DMS153 treated with DMSO at 0.1 percent for 48 hours (cell line): ENCODE measurements around the gene NUDT1.

Experiments used
- DNase-seq: peaks from one replicate; lab custom pipeline; 2025; ENCODE audit not compliant: unreplicated experiment; lab: John Stamatoyannopoulos, UW

The NUDT1 gene

DNA sequence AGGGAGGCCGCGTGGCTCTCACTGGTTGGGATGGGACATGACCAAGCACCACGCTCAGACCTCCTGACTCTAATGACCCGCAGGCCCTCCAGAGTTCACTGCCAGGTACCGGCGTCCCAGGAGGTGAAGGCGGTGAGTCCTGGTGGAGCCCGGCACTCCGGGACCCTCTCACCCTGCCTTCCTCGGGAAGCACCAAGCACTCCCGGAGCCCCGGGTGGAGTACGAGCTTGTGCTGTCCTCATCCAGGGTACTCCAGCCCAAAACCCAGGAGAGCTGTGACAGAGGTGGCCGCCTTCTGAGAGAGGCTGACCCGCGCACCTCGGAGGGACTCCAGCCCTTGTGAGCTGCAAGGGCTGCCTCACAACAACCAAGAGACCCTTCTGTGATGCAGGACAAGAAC, 18.7 kb upstream of the NUDT1 start:
- DNase-seq, result no peak

DNA sequence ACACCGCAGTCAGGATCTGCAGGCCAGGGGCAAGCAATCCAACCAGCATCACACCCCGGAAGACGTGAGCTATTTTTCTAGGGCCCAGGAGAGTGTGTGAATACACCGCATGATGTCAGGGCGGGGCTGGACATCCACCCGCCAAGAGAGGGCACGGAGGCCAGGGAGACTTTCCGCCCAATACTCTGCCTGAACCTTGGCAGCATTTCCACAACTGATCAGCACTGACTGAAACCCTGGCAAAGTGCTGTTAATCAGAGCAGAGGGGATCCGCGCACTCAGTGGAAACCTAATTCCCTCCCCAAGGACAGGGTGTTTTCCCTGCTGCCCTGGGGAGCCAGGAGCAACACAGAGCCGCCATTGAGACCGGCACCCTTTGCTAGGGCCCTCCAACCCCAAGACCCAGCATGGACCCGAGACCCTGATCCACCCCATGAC, 17.5 kb upstream of the NUDT1 start:
- DNase-seq, result no peak

DNA sequence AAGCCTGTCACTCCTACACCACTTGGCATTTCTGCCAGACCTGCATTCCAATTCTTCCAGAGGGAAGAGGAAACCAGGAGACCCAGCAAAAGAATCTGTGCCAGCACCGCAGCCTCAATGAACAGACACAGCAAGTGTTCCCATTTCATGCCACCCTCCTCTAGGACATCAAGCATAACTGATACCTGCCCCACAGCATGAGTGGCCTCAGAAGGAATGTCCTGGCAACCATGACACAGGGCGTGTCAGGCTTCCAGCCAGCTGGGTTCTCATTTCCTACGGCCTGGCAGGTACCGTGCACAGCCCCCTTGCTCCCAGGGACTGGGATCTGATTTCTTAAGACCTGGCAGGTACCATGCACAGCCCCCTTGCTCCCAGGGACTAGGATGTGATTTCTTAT, 17.1 kb upstream of the NUDT1 start:
- no peak for DNase-seq

DNA sequence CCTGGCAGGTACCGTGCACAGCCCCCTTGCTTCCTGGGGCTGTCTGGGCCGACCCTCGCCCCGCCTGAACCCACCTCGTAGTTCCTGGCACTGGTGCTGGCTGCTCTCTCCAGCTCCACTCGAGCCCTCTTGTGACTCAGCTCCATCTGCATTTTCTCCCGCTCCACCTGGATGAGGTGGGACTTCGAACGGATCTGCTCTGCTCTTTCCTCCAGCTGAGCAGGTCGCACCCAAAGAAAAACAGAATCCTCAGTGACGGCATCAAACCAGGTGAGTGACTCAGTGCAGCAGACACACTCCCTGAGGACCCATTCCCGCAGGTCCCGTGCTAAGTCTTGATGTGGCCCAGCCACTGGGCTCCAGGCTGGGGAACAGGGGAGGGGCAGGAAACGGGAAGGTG, 16.7 kb upstream of the NUDT1 start:
- DNase-seq, result no peak

DNA sequence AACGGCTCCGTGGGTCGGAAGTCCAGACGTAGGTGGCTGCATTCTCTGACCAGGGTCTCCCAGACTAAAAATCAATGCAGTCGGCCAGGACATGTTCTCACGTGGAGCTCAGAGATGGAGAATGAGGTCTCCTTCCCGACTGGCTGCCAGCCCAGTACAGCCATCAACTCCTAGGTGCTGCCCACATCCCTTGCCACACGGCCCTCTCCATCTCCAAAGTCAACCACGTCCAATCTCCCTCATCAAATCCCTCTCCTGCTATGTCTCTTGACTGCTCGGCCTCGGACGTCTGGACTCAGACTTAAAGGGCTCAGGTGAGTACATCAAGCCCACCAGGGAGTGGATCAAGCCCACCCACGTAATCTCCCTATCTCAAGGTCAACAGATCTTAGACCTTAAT, 16.2 kb upstream of the NUDT1 start:
- DNase-seq, result no peak

DNA sequence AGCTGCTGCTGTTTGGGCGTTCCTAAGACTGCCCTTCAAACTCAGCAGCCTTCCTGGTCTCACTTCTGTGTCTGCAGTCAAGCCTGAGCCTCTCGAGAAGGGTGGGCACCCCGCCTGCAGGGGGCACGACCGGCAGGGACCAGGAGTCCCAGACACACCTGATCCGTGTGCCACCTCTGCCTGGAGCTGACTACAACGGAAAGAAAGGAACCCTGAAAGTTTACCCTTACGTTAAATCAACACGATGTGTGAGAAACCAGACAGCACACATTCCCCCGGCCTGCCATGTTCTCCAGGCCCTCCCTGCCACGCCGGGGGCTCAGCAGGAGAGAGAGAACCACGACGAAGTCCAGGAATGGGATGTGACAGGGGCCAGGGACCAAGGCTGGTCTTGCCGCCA, 14.3 kb upstream of the NUDT1 start:
- no peak for DNase-seq

DNA sequence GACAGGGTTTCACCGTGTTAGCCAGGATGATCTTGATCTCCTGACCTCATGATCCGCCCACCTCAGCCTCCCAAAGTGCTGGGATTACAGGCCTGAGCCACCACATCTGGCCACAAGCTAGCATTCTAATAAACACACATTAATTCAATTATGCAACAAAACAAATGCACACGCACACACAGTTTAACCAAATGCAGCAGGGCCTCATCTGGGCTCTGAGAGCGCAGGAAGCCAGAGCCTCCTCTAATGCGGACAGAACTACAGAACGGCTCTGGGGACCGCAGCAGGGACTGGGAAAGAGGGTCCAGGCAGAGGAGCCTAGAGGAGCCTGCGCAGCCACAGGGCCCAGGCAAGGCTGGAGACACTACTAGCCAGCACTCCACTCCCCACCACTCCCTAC, 13.1 kb upstream of the NUDT1 start:
- no peak for DNase-seq

DNA sequence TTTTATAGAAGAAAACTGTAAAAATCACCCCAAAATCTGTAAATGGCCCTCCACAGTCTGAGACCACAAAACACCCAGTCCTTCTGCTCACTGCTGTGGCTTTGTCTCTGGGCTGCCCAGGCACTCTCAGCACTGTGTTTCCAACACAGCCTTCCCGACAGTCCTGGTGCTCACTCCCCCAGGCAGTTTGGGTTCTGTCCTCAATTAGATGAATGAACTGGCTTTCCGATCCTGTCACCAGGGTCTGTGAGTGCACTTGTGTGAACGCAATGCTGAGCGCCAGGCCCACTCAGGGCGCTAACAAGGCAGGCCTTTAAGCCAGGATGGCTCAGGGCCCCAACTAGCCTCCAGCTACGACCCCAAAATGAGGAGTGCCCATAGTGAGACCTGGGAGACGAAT, 12.6 kb upstream of the NUDT1 start:
- no peak for DNase-seq

DNA sequence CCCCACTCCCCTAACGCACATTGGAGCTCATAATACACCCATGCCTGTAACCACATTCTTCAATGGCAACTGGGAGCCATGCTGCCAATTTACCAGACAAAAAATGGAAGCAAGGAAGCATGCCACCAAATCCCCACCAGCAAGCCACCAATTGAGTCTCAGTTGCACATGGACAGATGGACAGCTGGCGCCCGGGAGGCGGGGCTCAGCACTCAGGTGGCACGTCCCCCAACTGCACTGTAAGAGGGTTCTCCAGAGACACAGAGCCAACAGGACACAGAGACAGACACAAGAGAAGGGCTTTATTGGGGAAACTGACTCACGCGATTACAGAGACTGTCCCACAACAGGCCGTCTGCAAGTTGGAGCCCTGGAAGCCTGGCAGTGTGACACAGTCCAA, 11.8 kb upstream of the NUDT1 start:
- no peak for DNase-seq

DNA sequence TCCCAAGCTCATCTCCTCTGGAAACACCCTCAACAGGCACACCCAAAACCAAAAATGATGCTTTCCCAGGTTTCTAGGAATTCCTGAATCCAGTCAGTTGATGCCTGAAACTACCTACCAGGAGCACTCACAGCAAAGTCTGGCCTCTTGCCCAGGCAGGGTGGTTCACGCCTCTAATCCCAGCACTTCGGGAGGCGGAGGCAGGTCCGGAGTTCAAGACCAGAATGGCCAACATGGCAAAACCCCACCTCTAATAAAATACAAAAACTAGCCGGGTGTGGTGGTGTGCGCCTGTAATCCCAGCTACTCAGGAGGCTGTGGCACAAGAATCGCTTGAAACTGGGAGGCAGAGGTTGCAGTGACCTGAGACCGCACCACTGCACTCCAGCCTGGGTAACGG, 11.1 kb upstream of the NUDT1 start:
- no peak for DNase-seq

DNA sequence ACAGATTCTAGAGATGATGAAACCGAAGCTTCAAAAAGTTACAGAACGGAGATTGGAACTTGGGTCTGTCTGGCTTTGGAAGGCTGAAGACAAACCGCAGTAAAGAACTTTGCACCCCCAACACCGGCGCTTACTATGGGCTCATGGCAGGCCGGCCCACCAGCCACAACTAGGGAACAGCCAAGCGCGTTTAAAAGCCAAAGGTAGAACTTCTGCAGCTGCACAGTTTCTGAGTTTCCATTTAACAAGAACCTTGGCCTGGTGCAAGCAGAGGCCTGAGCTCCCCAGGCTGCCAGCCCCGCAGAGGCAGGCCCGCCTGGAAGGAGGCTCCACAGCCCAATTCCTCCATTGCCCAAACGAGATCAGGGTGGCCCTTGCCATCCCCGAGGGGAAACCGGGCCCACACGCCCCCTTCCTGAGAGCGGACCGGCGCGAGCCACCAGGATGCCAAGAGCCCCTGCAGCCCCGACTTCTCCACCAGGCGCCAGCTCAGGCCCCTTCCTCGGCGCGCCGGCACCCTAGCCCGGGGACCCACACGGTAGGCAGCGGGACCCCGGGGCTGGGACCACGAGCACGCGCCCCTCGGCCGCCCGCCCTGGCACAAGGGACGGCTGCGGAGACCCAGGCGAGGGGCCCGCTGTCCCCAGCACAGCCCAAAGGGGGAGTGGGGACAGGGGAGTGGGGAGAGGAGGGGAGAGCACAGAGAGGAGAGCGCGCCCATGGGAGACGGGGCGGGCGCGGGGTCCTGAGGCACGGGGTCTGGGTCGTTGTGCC, 9.8 kb upstream of the NUDT1 start:
- no peak for DNase-seq

DNA sequence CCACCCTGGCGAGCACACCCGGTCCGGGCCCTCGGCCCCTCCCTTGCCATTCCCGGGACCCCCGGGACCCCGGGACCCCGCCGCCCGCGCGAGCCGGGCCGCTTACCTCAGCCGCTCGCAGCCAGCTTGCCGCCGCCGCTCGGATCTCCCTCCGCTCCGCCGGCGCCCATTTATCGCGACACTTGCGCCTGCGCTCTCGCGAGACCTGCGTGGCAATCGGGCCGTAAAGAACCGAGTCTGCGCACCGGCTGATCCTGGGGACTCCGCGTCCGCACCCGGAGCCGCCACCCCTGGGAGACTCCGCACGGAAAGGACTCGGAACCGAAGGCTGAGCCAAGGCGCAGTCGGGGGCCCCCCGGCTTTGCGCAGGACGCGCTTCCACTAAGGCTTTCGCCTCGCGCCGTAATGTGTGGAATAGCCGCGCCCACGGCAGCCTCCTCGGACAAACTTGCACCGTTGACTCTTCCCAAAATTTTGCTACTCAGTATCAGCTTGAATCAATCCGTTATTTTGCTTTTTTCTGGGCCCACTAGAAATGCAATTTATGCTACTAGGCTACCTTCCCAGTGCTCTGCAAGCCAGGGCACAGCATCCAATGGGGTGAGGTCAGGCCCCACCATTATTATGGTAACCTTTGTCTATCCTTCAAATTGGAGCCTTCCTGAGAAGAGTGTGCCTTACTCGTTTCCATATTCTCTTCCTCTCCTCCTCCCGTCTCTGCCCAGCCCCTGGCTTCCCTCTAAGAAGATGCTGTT, 9.1 kb upstream of the NUDT1 start, which contains the start of gene MAD1L1:
Gene MAD1L1 (minus strand): TSS at position 180 of the 755 bp plus-strand sequence. CDS start 2,812 bp downstream, outside the sequence.
- DNase-seq, result peak; percentile 84

DNA sequence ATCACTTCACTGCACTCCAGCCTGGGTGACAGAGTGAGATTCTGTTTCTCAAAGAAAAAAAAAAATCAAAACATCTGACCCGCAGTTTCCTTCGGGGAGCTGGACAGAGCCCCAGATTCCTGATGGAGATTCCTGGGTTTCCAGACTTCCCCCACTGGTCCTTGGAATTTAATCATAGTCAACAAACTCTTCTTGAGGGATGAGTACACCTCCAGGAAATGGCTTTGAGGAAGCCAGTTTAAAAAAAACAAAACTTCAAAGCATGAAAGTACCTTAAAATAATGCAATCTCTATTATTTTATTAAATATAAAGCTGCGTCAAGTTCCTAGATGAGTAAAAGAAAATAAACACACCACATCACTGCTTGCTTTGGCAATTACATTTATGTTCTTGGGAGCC, 8.1 kb upstream of the NUDT1 start:
- DNase-seq, result no peak

DNA sequence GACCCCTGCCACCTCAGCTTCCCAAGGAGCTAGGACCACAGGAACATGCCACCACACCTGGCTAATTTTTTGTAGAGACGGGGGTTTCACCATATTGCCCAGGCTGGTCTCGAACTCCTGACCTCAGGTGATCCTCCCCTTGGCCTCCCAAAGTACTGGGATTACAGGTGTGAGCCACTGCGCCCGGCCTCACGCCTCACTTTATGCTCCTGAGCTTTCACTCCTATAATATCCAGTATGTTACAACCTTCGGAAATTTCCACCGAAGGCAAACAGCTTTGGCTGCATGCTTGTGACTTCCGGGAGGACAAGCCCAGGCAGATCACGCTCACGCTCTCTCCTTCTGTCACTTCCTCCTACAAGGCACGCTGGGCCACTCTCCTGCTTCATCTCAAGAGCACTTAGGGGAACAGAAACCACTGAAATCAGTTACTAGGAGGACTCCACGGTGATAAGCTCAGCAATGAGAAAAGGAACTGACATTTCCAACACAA, 4.9 kb upstream of the NUDT1 start:
- peak; percentile 43 for DNase-seq

DNA sequence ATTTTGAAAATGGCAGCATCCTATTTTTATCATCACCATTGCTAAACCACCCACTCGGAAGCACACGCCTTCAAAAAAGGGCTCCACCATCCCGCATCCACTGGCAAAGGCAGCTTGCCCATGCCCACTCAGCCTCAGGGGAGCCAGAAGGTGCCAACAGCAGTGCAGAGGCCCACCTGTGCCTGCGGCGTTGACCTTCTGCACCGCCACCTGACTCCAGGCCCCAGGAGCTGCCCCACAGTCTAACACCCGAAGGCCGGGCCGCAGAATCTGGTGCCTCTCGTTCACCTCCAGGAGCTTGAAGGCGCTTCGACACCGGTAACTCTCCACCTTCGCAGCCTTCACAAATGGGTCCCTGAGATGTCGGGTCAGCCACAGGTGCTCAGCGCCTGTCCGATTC, 2.8 kb upstream of the NUDT1 start:
- DNase-seq, result no peak

DNA sequence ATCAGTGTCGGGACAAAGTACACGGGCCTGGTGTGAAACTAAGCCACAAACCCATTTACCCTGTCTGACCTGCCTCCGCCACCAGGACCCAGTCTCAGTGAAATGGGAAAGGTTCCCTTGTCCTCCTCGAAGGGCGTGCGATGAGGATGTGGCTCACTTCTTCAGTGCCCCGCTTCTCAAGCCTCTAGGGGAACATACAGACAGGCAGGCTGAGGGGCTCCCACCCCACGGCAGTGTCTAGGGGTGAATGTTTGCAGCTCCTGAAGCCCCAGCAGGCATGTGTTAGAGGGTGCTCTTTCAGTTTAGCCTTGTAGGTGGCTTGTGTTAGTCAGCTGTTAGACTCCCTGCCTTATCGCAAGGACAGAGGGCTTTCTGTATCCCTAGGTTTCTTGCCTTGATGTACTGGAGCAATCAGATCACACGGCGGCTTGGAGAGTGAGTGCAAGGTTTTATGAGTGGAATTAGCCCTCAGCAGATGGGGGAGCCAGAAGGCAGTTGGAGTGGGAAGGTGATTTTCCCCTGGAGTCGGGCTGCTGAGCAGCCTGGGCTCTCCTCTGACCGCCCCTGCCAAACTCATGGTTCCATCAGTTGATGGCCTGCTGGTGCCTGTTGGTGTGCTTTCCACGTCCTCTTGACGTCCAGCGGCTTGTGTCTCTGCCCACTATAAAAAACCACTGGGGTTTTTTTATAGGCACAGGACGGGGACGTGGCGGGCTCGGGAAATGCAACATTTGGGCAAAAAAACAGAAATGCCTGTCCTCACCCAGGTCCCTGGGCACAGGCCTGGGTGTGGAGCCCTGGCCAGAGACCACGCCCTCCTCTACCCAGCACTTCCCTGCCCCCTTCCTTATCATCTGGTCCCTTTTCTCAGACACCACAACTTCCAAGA, 759 bp downstream of the NUDT1 start:
- no peak for DNase-seq

DNA sequence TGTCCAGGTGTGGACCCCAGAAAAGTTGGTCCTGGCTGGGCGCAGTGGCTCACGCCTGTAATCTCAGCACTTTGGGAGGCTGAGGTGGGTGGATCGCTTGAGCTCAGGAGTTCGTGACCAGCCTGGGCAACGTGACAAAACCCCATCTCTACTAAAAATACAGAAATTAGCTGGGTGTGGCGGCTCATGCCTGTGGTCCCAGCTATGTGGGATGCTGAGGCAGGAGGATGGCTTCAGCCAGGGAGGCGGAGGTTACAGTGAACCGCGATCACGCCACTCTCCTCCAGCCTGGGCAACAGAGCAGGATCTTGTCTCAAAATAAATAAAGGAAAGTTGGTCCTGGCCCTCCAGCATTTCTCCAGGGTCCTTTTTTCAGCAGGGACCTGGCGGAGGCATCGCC, 1.4 kb downstream of the NUDT1 start:
- DNase-seq, result no peak

DNA sequence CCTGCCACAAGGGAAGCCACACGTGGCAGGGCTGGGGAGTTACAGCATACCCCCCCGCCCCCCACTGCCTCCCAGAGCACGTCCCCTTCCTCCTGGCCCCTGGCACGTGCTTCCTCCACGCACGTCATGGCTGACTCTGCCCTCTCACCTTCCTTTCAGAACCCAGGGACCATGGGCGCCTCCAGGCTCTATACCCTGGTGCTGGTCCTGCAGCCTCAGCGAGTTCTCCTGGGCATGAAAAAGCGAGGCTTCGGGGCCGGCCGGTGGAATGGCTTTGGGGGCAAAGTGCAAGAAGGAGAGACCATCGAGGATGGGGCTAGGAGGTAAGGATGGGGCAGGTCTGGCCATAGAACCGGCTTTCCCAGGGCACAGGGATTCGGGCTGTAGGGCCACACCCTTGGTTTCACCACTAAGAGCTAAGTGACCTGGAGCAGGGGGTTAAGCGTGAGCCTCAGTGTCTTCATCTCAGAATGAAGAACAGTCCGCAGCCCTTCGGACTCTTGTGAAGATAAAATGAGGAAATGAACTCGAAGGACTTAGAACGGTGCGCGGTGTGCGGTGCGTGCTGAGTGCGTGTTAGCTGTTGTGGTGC, 2.5 kb downstream of the NUDT1 start:
- no peak for DNase-seq

DNA sequence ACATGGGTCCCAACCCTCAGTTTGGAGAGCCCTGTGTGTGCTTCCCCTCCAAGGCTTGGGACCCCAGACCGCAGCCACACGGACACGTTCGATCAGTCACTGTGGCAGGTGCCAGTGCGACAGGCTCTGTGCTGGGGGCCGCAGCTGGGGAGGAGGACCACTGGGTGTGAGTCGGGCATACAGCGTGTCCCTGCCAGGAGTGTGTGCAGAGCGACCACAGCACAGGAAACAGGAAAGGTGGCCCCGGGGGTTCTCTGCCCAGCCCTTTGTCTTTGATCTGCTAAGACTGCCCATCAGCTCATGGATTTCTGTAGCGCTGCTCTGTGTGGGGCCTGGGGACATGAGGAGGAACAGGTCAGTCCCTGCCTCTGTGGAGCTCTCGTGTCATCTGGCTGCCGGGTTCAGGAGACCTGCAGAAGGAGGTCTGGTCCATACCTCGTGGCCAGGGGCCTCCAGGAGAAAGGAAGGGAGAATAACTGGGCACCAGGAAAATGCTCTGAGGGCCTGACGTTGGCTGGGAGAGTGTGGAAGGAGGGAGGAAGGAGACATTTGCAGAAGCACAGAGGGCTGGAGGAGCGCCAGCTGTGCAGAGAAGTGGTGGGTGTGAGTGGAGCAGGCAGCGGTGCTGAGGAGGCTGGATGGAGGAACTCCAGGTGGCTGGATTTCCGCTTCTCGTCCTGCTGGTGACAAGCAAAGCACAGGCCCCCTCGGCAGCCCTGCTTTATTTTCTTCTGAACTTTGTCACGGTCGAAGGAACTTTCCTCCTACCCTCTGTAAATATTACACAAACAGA, 4.1 kb downstream of the NUDT1 start:
- DNase-seq, result no peak
